Endodermal cell (in vitro differentiated cells): ENCODE results near the gene PSORS1C2. TPM values are rescaled to one million over a fixed set of nuclear protein-coding genes. Genes with fewer than 3 reads are reported as not detected.
A peak's percentile ranks its signal among the peaks of the same experiment; 100 is the strongest.
"Not testable (repeated sequence)": the region's sequence is repeated elsewhere in the genome, so short reads cannot be mapped to it uniquely, and the experiment has no call there.

Source experiments
- DNase-seq: peaks from one replicate; pipeline ENCODE4 v3.0.0-alpha.2; 2017
- H3K27ac ChIP-seq: 2 replicates; pipeline ENCODE4 v1.5.1; 2013; ENCODE audit warnings: mild to moderate bottlenecking, low read depth, low read length, moderate library complexity
- H3K27me3 ChIP-seq: 2 replicates; pipeline ENCODE4 v1.6.1; 2013; ENCODE audit warnings: mild to moderate bottlenecking, low read length, moderate library complexity; ENCODE audit not compliant: insufficient read depth, control insufficient read depth, poor library complexity, severe bottlenecking
- H3K36me3 ChIP-seq: 2 replicates; pipeline ENCODE4 v1.7.0; 2013; ENCODE audit warnings: mild to moderate bottlenecking, low read length, moderate library complexity; ENCODE audit not compliant: control insufficient read depth, insufficient read depth
- H3K4me1 ChIP-seq: one replicate; pipeline ENCODE4 v1.7.0; 2013; ENCODE audit warnings: low read length; ENCODE audit not compliant: control insufficient read depth, insufficient read depth
- H3K4me3 ChIP-seq: 2 replicates; pipeline ENCODE4 v1.5.1; 2013; ENCODE audit warnings: mild to moderate bottlenecking, low read length, moderate library complexity
- H3K9ac ChIP-seq: 2 replicates; pipeline ENCODE4 v1.6.1; 2013; ENCODE audit warnings: mild to moderate bottlenecking, low read length, moderate library complexity; ENCODE audit not compliant: poor library complexity, severe bottlenecking; ENCODE audit errors: extremely low read depth
- H3K9me3 ChIP-seq: 2 replicates; pipeline ENCODE4 v1.6.1; 2013; ENCODE audit warnings: mild to moderate bottlenecking, low read length, moderate library complexity; ENCODE audit not compliant: control insufficient read depth
- H3K27ac Mint-ChIP-seq: 2 replicates; pipeline ENCODE4 v1.8.0; 2020; ENCODE audit warnings: mixed read lengths
- H3K27me3 Mint-ChIP-seq: 2 replicates; pipeline ENCODE4 v1.8.0; 2021; ENCODE audit warnings: mild to moderate bottlenecking, mixed read lengths; ENCODE audit not compliant: insufficient read depth
- H3K36me3 Mint-ChIP-seq: 2 replicates; pipeline ENCODE4 v1.8.0; 2020; ENCODE audit warnings: low read depth, mixed read lengths
- H3K4me1 Mint-ChIP-seq: 2 replicates; pipeline ENCODE4 v1.8.0; 2020; ENCODE audit warnings: mixed read lengths
- H3K4me3 Mint-ChIP-seq: 2 replicates; pipeline ENCODE4 v1.8.0; 2020; ENCODE audit warnings: mild to moderate bottlenecking, moderate library complexity, mixed read lengths
- H3K9me3 Mint-ChIP-seq: 2 replicates; pipeline ENCODE4 v1.8.0; 2020; ENCODE audit warnings: mild to moderate bottlenecking, mixed read lengths
- CTCF ChIP-seq: fragments of 200-600 bp; sonication (generic); conservative IDR thresholded peaks from 2 replicates; pipeline ENCODE4 v1.5.0; 2021; ENCODE audit warnings: antibody characterized with exemption, mild to moderate bottlenecking
- WGBS, 2 experiments: methylation state at CpG; one replicate each; pipeline versions ENCODE4 v1.1.5 to v1.1.7; 2013; ENCODE audit warnings: missing lambda C conversion rate in 2 of 2, mixed read lengths in 1 of 2; ENCODE audit not compliant: insufficient coverage in 1 of 2, insufficient read length in 1 of 2; 5-methylcytosine and 5-hydroxymethylcytosine counted together
- long read RNA-seq, 4 experiments: library from polyadenylated mRNA in 2 of 4; library from RNA in 1 of 4; library from capped mRNA in 1 of 4; stranded (forward) in 3 of 4; unstranded in 1 of 4; transcript quantifications; one replicate each; pipeline ENCODE4 v2.0.0, GENCODE V29; 2020 to 2021; ENCODE audit warnings: inconsistent platforms in 1 of 4
- polyA plus RNA-seq, 2 experiments: library from polyadenylated mRNA; stranded (reverse); fragments of 50-300 nt; gene quantifications; one replicate each; pipeline ENCODE4 v1.2.3, GENCODE V29; 2013
- total RNA-seq, 2 donors: library from RNA; stranded (reverse); fragmentation: NEBNext Ultra II Directional in 1 of 2; extraction: Animal tissue kit (Norgen Biotek cat#: 25700) in 1 of 2; gene quantifications; 2 replicates in 1 of 2; 3 replicates in 1 of 2; pipeline ENCODE4 v1.2.1, GENCODE V29; 2021

Gene PSORS1C2
- total RNA-seq = not detected
- not detected for polyA plus RNA-seq (2013, experiment 1 of 2)
- not detected for polyA plus RNA-seq (2013, experiment 2 of 2)
- long read RNA-seq, experiment 1 = 0 reads
- long read RNA-seq, experiment 2 = 0 reads
- long read RNA-seq, experiment 3, partial matches to known transcripts = 0 of 1 reads
- long read RNA-seq, experiment 3, other reads (novel, unspliced or antisense) = 0 of 1 reads
- long read RNA-seq, experiment 4, partial matches to known transcripts = 0 of 1 reads
- long read RNA-seq, experiment 4, other reads (novel, unspliced or antisense) = 0 of 1 reads

GRCh38 chr6:31138982-31139381, at the start of gene PSORS1C2:
Gene PSORS1C2 (minus strand): TSS chr6:31139066. CDS start chr6:31139026, 40 bp downstream.
- H3K27me3 ChIP-seq = no peaks in the 10 kb centered on the region
- Mint-ChIP-seq H3K4me1 (peaks cover 17% of the 10 kb centered on the region), H3K36me3 (peaks cover 9% of the 10 kb centered on the region), H3K4me3 (no peak within 1 kb of the TSS), H3K27me3 (peaks cover 7% of the 10 kb centered on the region), H3K9me3 (no peaks in the 10 kb centered on the region), H3K27ac (peak within 1 kb of the TSS; percentile 56)
- no peak within 1 kb of the TSS for H3K4me3 ChIP-seq
- H3K9me3 ChIP-seq = no peaks in the 10 kb centered on the region
- no peak for TF ChIP-seq CTCF
- 92% methylated on average over 4 of the region's 4 CpGs; no CpG with 5 or more reads in 1 of the 2 experiments for WGBS, 2 experiments
- DNase-seq = no peak
- no peak within 1 kb of the TSS for H3K9ac ChIP-seq
- no peak within 1 kb of the TSS for H3K27ac ChIP-seq
- no peaks in the 10 kb centered on the region for H3K4me1 ChIP-seq
- H3K36me3 ChIP-seq = peaks cover 10% of the 10 kb centered on the region

- Histone ChIP-seq H3K27me3 (no peaks in the 10 kb centered on the region), H3K27ac (no peak overlapping the region), H3K36me3 (no peaks in the 10 kb centered on the region), H3K4me1 (no peaks in the 10 kb centered on the region), H3K9me3 (no peaks in the 10 kb centered on the region), H3K9ac (no peak overlapping the region), H3K4me3 (no peak overlapping the region)
- peaks cover 14% of the 10 kb centered on the region for H3K4me1 Mint-ChIP-seq
- no peaks in the 10 kb centered on the region for H3K27me3 Mint-ChIP-seq
- H3K36me3 Mint-ChIP-seq = no peaks in the 10 kb centered on the region
- 93 to 94% methylated on average over 2 to 5 of the region's 5 CpGs for WGBS, 2 experiments
- H3K27ac Mint-ChIP-seq = no peak overlapping the region
- H3K4me3 Mint-ChIP-seq = no peak overlapping the region
- H3K9me3 Mint-ChIP-seq = peaks cover 2% of the 10 kb centered on the region
- DNase-seq = no peak
- no peak for TF ChIP-seq CTCF
Measured at GRCh38 chr6:31187780-31188194, 48.9 kb upstream of the PSORS1C2 start.

GRCh38 chr6:31186052-31186734, 47.3 kb upstream of the PSORS1C2 start:
- Mint-ChIP-seq H3K9me3 (no peaks in the 10 kb centered on the region), H3K4me1 (peaks cover 14% of the 10 kb centered on the region), H3K27ac (no peak overlapping the region), H3K27me3 (no peaks in the 10 kb centered on the region), H3K4me3 (no peak overlapping the region), H3K36me3 (no peaks in the 10 kb centered on the region)
- Histone ChIP-seq H3K36me3 (no peaks in the 10 kb centered on the region), H3K9me3 (no peaks in the 10 kb centered on the region), H3K27me3 (no peaks in the 10 kb centered on the region), H3K9ac (no peak overlapping the region), H3K4me1 (no peaks in the 10 kb centered on the region), H3K27ac (no peak overlapping the region), H3K4me3 (no peak overlapping the region)
- TF ChIP-seq CTCF = no peak
- DNase-seq = no peak
- WGBS, 2 experiments = 93% methylated on average over 10 to 24 of the region's 24 CpGs

- H3K9me3 ChIP-seq, H3K27me3 Mint-ChIP-seq, H3K4me3 ChIP-seq, H3K27ac ChIP-seq, H3K36me3 Mint-ChIP-seq, H3K9me3 Mint-ChIP-seq, H3K36me3 ChIP-seq, H3K27me3 ChIP-seq, H3K4me3 Mint-ChIP-seq, H3K4me1 ChIP-seq, H3K9ac ChIP-seq, H3K27ac Mint-ChIP-seq, DNase-seq: not testable (repeated sequence)
- 94 to 100% methylated on average over 1 to 4 of the region's 4 CpGs for WGBS, 2 experiments
- H3K4me1 Mint-ChIP-seq = peaks cover 14% of the 10 kb centered on the region
Measured at GRCh38 chr6:31185695-31186051, 46.8 kb upstream of the PSORS1C2 start.

- H3K27me3 Mint-ChIP-seq, H3K36me3 Mint-ChIP-seq, H3K4me1 ChIP-seq, H3K36me3 ChIP-seq, H3K9ac ChIP-seq, H3K4me3 ChIP-seq, H3K27ac Mint-ChIP-seq, H3K9me3 ChIP-seq, H3K9me3 Mint-ChIP-seq, H3K27me3 ChIP-seq, H3K27ac ChIP-seq, H3K4me3 Mint-ChIP-seq: not testable (repeated sequence)
- peak; percentile 50 for DNase-seq
- H3K4me1 Mint-ChIP-seq = peaks cover 14% of the 10 kb centered on the region
- WGBS, 2 experiments = 66 to 81% methylated on average over 3 to 6 of the region's 6 CpGs
Measured at GRCh38 chr6:31183859-31184258, 45.0 kb upstream of the PSORS1C2 start.
